HG03025 (cell line): ENCODE data around the gene PAFAH1B2.
A peak's percentile ranks its signal among the peaks of the same experiment; 100 is the strongest.
"Not testable (repeated sequence)": the region's sequence is repeated elsewhere in the genome, so short reads cannot be mapped to it uniquely, and the experiment has no call there.

ENCODE experiments used
- ATAC-seq: cut with Tn5 transposase; IDR thresholded peaks from one replicate; pipeline ENCODE4 v1.9.1; 2021; ENCODE audit warnings: mild to moderate bottlenecking, moderate library complexity; ENCODE audit not compliant: unreplicated experiment, low FRiP score

Gene PAFAH1B2

DNA sequence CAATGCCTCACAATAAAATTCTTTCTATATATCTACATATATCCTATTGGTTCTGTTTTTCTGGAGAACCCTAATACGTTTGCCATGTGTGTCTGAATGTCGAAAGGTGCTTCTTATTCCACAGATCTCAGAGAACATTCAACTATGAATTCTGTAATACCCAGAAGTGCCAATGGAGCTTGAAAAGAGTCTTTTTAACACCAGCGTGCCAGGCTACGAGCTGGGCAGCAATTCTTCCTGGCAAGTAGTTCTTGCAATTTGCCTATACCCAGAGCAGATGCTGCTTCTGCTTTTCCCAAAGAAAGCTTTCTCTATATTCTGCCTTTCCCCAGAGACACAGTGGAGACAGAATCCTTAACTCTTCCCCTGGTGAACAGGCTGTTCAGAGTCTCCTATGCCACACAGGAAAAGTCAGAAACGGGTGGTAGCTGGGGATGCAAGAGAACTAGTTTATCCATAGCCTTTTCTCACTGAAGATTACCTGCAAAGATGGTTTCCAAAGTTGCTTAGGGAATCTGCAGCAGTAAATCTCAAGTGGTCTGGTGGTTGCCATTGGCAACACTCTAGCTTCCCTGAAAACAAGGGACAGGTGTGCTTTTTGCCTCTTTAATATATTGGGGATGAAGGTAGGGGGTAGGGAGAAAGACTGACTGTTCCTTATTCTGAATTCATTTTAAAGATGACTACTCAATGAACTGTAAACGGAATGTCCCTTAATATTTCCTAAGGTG is 16.8 kb upstream of the PAFAH1B2 start:
- no peak for ATAC-seq

GRCh38 chr11:117128289-117128688 is 15.8 kb upstream of the PAFAH1B2 start:
- ATAC-seq, result no peak

GRCh38 chr11:117130396-117130795 is 13.7 kb upstream of the PAFAH1B2 start:
- ATAC-seq, result not testable (repeated sequence)

- no peak for ATAC-seq
Observed at GRCh38 chr11:117130879-117131278, 13.2 kb upstream of the PAFAH1B2 start.

DNA sequence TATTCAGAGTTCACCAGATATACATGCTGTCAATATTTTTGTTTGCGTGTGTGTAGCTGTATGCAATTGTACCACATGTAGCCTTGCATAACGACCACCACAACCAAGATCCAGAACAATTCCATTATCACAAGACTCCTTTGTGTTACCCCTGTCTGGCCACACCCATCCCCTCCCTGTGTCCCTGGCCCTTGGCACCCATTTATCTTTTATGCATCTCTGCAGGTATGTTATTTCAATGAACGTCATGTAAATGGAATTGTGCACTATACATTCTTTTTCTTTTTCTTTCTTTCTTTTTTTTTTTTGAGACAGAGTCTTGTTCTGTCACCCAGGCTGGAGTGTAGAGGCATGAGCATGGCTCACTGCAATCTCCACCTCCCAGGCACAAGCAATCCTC is 9.7 kb upstream of the PAFAH1B2 start:
- no peak for ATAC-seq

DNA sequence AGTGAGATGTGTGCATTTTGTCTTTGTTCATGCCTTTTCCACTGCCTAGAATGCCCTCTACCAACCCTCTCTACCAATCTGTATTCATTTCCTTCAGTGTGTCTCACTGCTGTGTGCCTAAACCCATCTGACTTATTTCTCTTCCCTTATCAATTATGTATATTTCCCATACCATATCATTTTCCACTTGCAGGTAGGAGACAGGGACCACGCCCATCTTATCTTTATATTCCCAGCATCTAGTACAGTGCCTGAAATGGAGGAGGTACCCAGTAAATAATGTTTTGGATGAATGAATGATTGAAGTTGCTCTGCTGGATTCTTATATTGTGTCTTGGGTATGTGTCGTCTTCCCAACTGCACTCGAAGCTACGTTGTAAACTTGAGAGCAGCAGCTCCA is 9.1 kb upstream of the PAFAH1B2 start:
- ATAC-seq, result not testable (repeated sequence)

DNA sequence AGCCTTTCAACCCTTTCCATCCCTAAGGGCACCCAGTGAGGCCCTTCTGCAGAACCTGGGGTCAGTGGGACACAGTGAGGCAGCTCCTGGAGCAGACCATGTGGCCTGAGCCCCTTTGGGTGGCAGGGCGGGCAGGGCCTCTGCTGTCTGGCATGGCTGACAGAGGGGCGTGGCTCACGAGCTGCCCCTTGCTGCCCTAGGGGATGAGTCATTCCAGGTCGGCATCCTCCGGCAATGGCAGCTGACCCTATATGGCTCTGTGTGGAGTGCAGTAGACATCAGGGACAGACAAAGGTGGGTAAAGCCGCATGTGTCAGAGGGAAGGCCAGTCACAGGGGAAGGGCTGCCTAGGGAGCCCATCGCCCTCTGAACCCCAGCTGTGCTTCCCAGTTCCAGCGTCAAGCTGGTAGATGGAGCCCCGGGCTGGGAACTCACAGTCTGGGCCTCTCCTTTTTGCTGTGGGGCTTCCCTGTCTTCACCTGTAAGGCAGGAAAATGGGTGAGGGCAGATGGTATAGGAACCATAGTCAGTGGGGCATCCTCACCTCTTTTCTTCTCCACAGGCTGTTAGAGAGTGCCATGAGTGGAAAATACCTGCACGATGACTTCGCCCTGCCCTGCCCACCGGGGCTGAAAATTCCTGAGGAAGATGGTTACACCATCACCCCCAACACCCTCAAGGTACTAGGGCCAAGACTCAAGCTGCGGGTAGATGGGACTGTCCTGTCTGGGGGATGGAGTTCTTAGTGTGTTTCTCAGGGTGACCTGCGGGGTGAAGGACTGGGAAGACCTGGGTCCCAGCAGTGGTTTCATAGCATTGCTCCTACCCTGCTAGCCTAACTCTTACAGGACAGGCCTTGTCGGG is 6.6 kb upstream of the PAFAH1B2 start:
- not testable (repeated sequence) for ATAC-seq

DNA sequence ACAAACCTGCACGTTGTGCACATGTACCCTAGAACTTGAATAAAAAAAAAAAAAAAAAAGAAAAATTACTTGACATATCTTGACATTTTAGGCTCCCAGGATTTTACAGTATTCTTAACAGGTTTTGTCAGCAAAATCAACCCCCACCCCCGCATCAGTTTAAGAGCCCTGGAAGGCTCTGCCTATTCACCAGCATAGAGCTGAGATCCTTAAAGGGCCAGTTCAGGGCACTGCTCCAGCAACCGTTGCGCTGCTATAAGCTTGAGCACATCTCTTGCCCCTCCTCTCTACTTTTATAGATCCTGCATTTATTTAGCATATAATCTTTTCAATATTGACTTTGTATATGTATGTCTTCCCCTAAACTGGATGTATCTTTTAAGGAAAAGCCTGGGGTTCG is 697 bp upstream of the PAFAH1B2 start:
- ATAC-seq, result no peak

DNA sequence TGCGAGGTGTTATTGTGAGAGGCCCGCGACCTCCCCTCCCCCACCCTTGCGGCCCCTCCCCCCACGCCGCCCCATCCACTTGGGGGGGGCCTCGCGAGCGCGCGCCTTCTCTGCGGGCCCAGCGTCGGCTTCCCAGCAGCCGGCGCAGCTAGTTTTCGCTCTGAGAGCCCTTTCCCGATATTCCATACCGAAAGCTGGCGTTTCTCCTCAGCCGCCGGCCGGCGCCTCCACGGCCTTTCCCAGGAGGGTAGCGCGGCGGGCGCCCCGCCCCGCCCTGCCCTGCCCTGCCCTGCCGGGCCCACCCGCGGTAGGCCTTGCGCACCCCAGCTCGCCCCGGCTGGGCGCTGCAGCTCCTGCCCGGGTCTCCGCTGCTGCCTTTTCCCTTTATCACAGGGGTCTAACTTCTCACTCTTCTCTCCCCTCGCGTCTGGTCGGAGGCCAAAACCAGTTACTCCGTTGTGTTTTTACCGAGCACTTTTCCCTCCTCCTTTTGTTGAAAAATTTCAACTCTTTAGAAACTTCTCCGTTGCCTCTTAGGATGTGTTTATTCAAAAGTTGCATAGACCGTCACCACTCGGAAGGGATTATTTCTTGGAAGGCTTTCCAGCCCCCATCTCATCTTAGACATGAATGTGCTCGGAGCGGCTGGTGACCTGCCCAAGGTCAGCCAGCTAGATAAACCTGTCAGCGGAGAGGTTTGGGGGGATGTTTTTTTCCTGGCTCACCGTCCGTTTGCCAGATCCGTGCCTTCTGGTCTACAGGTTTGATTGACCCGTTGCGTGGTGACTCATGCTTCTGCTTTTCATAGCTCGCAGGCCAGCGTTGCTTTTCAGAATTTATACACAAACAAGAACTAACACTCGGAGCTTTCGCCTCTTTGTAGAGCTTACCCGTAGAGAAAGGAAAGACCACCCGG is 648 bp downstream of the PAFAH1B2 start:
- ATAC-seq, result peak; percentile 50

DNA sequence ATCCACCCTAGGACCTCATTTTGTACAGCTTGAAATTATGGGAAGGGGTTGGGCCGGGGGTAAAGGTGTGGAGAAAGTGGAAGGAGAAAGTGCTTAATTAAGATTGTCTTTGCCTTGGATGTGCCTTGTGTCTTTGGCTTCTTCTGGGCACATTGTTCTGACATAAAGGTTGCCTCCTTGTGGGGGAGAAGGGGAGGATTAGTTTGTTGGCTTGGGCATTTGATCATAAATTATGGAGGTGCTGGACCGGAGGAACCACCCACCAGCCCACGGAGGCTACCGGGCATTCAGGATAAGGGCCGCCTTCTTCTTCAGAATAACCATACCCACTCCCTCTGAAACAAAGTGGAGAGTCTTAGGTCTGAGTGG is 1.3 kb downstream of the PAFAH1B2 start:
- ATAC-seq, result no peak

DNA sequence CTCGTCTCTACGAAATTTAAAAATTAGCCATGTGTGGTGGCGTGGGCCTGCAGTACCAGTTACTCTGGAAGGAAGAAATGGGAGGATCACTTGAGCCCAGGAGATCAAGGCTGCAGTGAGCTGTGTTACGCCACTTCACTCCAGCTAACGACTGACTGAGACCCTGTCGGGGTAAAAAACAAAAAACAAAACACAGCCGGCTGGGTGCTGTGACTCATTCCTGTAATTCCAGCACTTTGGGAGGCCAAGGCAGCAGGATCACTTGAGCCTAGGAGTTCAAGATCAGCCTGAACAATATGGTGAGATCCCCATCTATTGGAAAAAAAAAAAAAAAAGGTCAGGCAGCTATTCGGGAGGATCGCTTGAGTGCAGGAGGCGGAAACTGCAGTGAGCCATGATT is 2.4 kb downstream of the PAFAH1B2 start:
- ATAC-seq, result no peak

DNA sequence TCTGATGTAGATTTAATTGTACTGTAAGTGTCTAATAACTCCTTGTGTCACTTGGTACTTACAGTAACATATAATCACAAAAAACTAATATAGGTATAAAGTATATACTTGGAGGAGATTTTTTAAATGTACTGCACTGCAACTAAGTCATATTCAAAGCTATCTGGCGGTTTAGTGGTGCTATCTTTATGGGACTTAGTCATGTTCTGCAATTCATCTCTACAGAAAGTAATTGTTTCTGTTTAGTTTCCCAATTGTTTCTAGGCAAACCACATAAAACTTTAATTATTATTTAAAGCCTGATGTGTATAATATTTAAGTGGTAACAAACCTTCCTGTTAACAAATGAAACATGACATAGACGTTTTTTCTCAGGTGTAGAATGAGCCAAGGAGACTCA is 8.0 kb downstream of the PAFAH1B2 start:
- no peak for ATAC-seq

- ATAC-seq, result no peak
Observed at GRCh38 chr11:117154468-117154867, 10.4 kb downstream of the PAFAH1B2 start.

DNA sequence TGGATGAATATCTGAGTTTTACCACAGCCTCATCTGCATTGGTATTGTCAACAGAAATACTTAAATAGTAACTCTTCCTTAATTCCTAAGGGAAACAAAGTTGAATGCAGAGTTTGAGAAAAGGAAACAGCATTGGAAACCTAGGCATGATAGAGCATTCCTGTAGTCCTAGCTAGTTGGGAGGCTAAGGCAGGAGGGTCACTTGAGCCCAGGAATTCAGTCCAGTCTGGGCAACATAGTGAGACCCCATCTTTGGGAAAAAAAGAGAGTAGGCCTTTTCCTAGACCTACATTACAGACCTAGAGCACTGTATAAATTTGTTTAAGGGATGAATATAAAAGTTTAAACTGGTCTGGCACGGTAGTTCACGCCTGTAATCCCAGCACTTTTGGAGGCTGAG is 13.4 kb downstream of the PAFAH1B2 start:
- no peak for ATAC-seq

GRCh38 chr11:117159892-117160291 is 15.8 kb downstream of the PAFAH1B2 start:
- no peak for ATAC-seq

DNA sequence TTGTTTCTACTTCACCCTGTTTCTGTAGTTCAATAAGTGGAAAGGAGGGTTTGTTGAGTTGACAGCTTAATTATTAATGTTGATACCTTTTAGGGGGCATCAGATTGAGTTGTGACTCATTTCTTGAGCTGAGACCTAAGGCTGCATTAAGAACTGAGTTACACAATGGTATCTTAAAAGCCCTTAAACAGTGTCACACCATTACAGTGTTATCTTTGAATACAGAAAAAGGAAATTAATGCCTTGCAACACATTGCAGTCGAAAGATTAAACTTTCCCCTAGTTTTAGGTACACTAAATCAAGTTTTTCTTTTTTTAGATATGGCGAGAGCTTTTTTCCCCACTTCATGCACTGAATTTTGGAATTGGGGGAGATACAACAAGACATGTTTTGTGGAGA is 16.7 kb downstream of the PAFAH1B2 start:
- ATAC-seq, result no peak

- ATAC-seq, result no peak
Observed at GRCh38 chr11:117166491-117166890, 22.4 kb downstream of the PAFAH1B2 start.

GRCh38 chr11:117169736-117170135 is 25.6 kb downstream of the PAFAH1B2 start:
- ATAC-seq, result no peak

DNA sequence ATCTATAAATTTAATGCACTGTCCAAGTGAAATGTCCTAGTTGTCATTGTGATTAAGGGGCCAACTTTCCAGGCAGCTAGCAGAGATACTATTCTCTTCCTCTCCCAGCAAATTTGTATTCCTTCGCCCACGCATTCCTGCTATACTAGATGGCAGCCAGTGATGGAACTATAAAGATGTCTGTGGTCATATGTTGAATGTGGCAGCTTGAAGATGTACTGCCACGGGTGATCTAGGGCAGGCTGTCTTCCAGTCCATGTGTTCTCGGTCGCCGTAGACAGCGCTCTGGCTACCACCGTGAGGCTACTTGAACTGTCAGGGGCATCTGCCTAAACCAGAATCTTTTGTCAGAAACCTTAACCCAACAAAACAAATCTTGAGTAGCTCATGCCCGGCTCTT is 26.1 kb downstream of the PAFAH1B2 start:
- no peak for ATAC-seq

- ATAC-seq, result no peak
Observed at GRCh38 chr11:117171007-117171403, 26.9 kb downstream of the PAFAH1B2 start.
